ENCODE results near the gene ADAMTS3.

The ADAMTS3 gene

GRCh38 chr4:72365981-72366380 lies 203.0 kb downstream of the ADAMTS3 start:
- no peak for TF ChIP-seq CTCF (IDR thresholded peaks at IDR 0.05)
- H3K27ac ChIP-seq = no peak overlapping the region
- H3K9me3 ChIP-seq = no peaks in the 10 kb centered on the region
- H3K4me3 ChIP-seq (ENCODE audit: low read depth in 1 of 2, low read length in 1 of 2) = no peak overlapping the region
- H3K27me3 ChIP-seq = no peaks in the 10 kb centered on the region
- H3K4me1 ChIP-seq (ENCODE audit: control insufficient read depth in 1 of 2, insufficient read depth in 1 of 2, low read depth in 1 of 2, low read length in 1 of 2) = no peaks in the 10 kb centered on the region
- H3K36me3 ChIP-seq = no peaks in the 10 kb centered on the region

GRCh38 chr4:72365016-72365415 lies 204.0 kb downstream of the ADAMTS3 start:
- H3K9me3 ChIP-seq = no peaks in the 10 kb centered on the region
- no peaks in the 10 kb centered on the region for H3K4me1 ChIP-seq (ENCODE audit: control insufficient read depth in 1 of 2, insufficient read depth in 1 of 2, low read depth in 1 of 2, low read length in 1 of 2)
- no peak overlapping the region for H3K4me3 ChIP-seq (ENCODE audit: low read depth in 1 of 2, low read length in 1 of 2)
- no peak for TF ChIP-seq CTCF (IDR thresholded peaks at IDR 0.05)
- no peaks in the 10 kb centered on the region for H3K27me3 ChIP-seq
- H3K27ac ChIP-seq = no peak overlapping the region
- H3K36me3 ChIP-seq = no peaks in the 10 kb centered on the region

- Histone ChIP-seq H3K27ac (no peak overlapping the region), H3K9me3 (no peaks in the 10 kb centered on the region), H3K4me1 (ENCODE audit: control insufficient read depth in 1 of 2, insufficient read depth in 1 of 2, low read depth in 1 of 2, low read length in 1 of 2) (no peaks in the 10 kb centered on the region), H3K27me3 (no peaks in the 10 kb centered on the region), H3K36me3 (no peaks in the 10 kb centered on the region), H3K4me3 (ENCODE audit: low read depth in 1 of 2, low read length in 1 of 2) (no peak overlapping the region)
- TF ChIP-seq CTCF (IDR thresholded peaks at IDR 0.05) = no peak
These were observed 208.9 kb downstream of the ADAMTS3 start for GRCh38 chr4:72360075-72360474.

- Histone ChIP-seq H3K4me1 (ENCODE audit: control insufficient read depth in 1 of 2, insufficient read depth in 1 of 2, low read depth in 1 of 2, low read length in 1 of 2) (no peaks in the 10 kb centered on the region), H3K27ac (no peak overlapping the region), H3K27me3 (no peaks in the 10 kb centered on the region), H3K36me3 (no peaks in the 10 kb centered on the region), H3K9me3 (no peaks in the 10 kb centered on the region), H3K4me3 (ENCODE audit: low read depth in 1 of 2, low read length in 1 of 2) (no peak overlapping the region)
- no peak for TF ChIP-seq CTCF (IDR thresholded peaks at IDR 0.05)
These were observed 210.5 kb downstream of the ADAMTS3 start for GRCh38 chr4:72358483-72358882.

GRCh38 chr4:72357908-72358307 lies 211.1 kb downstream of the ADAMTS3 start:
- no peaks in the 10 kb centered on the region for H3K4me1 ChIP-seq (ENCODE audit: control insufficient read depth in 1 of 2, insufficient read depth in 1 of 2, low read depth in 1 of 2, low read length in 1 of 2)
- no peaks in the 10 kb centered on the region for H3K9me3 ChIP-seq

More at GRCh38 chr4:72357908-72358307, 211.1 kb downstream of the ADAMTS3 start:
- no peak for TF ChIP-seq CTCF (IDR thresholded peaks at IDR 0.05)
- Histone ChIP-seq H3K27ac (no peak overlapping the region), H3K36me3 (no peaks in the 10 kb centered on the region), H3K4me3 (ENCODE audit: low read depth in 1 of 2, low read length in 1 of 2) (no peak overlapping the region), H3K27me3 (no peaks in the 10 kb centered on the region)

Measured in neutrophil (primary cell).